ENCODE data around the gene TBX10.

TBX10 gene

GRCh38 chr11:67634366-67635230 lies 5.0 kb downstream of the TBX10 start:
- no peak for DNase-seq (ENCODE audit: extremely low spot score)
- ChIA-PET CTCF (interaction anchor here (1.7 to 6.3 kb wide), 3 partner anchors 12 to 51 kb away, joined by 4 to 49 read pairs (median 7); partner anchors contain the start of gene GSTP1), POLR2A (no interaction called here)
- TF ChIP-seq, protein P1, sequence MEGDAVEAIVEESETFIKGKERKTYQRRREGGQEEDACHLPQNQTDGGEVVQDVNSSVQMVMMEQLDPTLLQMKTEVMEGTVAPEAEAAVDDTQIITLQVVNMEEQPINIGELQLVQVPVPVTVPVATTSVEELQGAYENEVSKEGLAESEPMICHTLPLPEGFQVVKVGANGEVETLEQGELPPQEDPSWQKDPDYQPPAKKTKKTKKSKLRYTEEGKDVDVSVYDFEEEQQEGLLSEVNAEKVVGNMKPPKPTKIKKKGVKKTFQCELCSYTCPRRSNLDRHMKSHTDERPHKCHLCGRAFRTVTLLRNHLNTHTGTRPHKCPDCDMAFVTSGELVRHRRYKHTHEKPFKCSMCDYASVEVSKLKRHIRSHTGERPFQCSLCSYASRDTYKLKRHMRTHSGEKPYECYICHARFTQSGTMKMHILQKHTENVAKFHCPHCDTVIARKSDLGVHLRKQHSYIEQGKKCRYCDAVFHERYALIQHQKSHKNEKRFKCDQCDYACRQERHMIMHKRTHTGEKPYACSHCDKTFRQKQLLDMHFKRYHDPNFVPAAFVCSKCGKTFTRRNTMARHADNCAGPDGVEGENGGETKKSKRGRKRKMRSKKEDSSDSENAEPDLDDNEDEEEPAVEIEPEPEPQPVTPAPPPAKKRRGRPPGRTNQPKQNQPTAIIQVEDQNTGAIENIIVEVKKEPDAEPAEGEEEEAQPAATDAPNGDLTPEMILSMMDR (IDR thresholded peaks at IDR 0.05; ENCODE audit: control extremely low read depth, extremely low read depth, low read depth, missing control alignments), result no peak

DNA sequence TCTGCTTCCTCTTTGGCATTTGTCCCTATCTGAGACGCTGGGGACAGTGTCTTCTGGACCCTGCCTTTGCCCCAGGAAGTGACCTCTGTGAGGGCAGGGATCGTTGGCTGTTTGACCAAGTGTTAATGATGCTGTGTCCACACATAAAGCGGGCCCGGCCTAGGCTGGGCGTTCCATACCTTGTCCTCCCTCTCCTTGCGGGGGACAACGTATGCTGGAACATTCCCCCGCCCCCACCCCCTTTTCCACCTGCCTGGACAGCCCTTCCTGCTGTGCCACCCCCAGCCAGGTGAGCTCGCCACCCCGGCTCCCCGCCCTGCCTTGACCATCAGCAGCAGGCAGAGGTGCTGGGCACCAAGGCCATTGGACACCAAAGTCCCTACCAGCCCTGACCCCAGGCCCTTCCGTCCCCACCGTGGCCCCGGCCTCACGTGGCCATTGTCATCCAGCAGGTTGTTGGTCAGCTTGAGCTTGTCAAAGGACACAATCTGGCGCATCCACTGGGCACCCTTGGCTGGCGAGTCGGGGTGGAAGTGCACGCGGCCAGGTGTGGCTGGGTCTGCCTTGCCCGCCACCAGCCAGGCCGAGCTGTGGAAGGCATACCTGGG lies 5.7 kb downstream of the TBX10 start:
- TF ChIP-seq, protein P1 (IDR thresholded peaks at IDR 0.05; ENCODE audit: control extremely low read depth, extremely low read depth, low read depth, missing control alignments), result no peak
- no peak for DNase-seq (ENCODE audit: extremely low spot score)
- ChIA-PET CTCF (interaction anchor here (2.5 to 6.3 kb wide), 2 partner anchors 13 to 20 kb away, joined by 7 to 49 read pairs; no protein-coding TSS in a partner anchor), POLR2A (no interaction called here)

- TF ChIP-seq, protein P1 (IDR thresholded peaks at IDR 0.05; ENCODE audit: control extremely low read depth, extremely low read depth, low read depth, missing control alignments), result no peak
- ChIA-PET CTCF (interaction anchor here (2.5 to 7.7 kb wide), 4 partner anchors 14 to 27 kb away, joined by 7 to 142 read pairs (median 60); partner anchors contain the start of gene ACY3), POLR2A (no interaction called here)
- DNase-seq (ENCODE audit: extremely low spot score), result no peak
These were observed 6.4 kb downstream of the TBX10 start for GRCh38 chr11:67632982-67633755.

- DNase-seq (ENCODE audit: extremely low spot score), result no peak
- ChIA-PET POLR2A (no interaction called here), CTCF (interaction anchor here (2.5 to 7.7 kb wide), 4 partner anchors 16 to 35 kb away, joined by 7 to 142 read pairs (median 46); partner anchors contain the start of gene ACY3)
- TF ChIP-seq, protein P1 (IDR thresholded peaks at IDR 0.05; ENCODE audit: control extremely low read depth, extremely low read depth, low read depth, missing control alignments), result no peak
These were observed 7.2 kb downstream of the TBX10 start for GRCh38 chr11:67632175-67632981.

DNA sequence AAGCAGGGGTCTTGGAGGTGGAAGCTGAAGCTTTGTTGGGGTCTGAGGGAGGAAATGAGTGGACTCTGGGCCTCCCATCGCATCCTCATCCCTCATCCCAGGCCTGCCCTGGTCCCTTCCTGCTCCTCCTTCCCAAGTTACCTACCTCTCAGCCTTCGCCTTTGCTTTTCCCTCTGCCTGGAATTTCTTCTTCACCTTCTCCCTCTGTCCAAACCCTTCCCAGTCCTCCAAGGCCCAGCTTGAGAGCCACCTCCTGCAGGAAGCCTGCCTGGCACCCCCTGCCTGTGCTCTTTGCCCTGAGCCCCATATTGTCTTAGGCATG lies 7.7 kb downstream of the TBX10 start:
- POLR2A ChIA-PET, result no interaction called here
- TF ChIP-seq, protein P1 (IDR thresholded peaks at IDR 0.05; ENCODE audit: control extremely low read depth, extremely low read depth, low read depth, missing control alignments), result no peak
- CTCF ChIA-PET, result interaction anchor here (2.5 to 7.7 kb wide), 5 partner anchors 7 to 35 kb away, joined by 7 to 142 read pairs (median 31); partner anchors contain the start of genes ACY3 and TBX10
- DNase-seq (ENCODE audit: extremely low spot score), result no peak

Measured in GM10248 (cell line).